GM10266 (cell line): Measurements from ENCODE around the gene HAUS8.
A peak's percentile ranks its signal among the peaks of the same experiment; 100 is the strongest.

Experiments
- DNase-seq: peaks from one replicate; pipeline ENCODE4 v3.0.0; 2012; ENCODE audit errors: extremely low spot score
- CTCF ChIP-seq: IDR thresholded peaks from 2 replicates; pipeline ENCODE4 v1.5.1; 2012; ENCODE audit warnings: mild to moderate bottlenecking, low read depth; ENCODE audit not compliant: control insufficient read depth, insufficient read depth; ENCODE audit errors: missing control alignments

HAUS8 gene

GRCh38 chr19:17114414-17114831 is 39.2 kb upstream of the HAUS8 start:
- no peak for DNase-seq
- TF ChIP-seq CTCF, result no peak

- TF ChIP-seq CTCF, result no peak
- DNase-seq, result no peak
Observed at GRCh38 chr19:17113127-17113785, 38.0 kb upstream of the HAUS8 start.

GRCh38 chr19:17112700-17113099 is 37.4 kb upstream of the HAUS8 start:
- DNase-seq, result no peak
- no peak for TF ChIP-seq CTCF

DNA sequence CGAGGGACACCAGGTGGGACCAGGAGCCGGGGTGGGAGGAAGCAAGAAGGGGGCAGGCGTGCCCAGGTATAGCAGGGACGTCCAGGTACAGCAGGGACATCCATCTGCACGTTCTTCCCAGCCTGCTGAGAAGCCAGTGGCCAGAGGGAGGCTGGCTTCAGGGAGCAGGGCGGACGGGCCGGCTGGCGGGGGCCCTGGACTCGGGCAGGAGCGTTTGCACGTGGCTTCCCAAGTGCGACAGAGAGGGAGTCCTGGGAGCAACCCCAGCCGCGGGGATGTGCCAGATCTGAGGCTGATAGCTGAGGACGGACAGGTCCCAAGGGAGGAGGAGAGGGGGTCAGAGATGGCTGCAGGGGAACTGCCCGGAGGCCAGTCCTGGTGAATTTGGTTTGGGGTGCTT is 37.0 kb upstream of the HAUS8 start:
- TF ChIP-seq CTCF, result no peak
- DNase-seq, result no peak

GRCh38 chr19:17111766-17112165 is 36.5 kb upstream of the HAUS8 start:
- no peak for TF ChIP-seq CTCF
- DNase-seq, result no peak

DNA sequence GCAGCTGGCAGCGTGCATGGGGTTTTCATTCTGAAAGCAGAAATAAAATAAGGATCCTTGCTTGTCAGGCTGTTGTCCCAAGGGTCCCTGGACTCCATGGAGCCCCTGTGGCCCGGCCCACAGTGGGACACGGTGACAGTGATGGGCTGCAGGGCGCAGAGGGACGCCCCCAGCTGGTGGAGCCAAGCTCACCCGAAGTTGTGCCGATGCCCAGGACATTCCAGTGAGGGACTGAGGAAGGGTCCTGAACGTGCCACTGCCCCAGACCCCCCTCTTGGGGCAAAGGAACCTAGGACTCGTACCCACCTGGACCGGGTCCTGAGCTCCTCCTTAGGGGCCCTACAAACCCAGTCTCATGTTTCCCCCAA is 35.3 kb upstream of the HAUS8 start:
- no peak for DNase-seq
- peak; percentile 25 for TF ChIP-seq CTCF

- DNase-seq, result peak; percentile 88
Observed at GRCh38 chr19:17109962-17110598, 34.8 kb upstream of the HAUS8 start.

More at GRCh38 chr19:17109962-17110598, 34.8 kb upstream of the HAUS8 start:
- TF ChIP-seq CTCF, result no peak
